GM03348 (cell line): Measurements from ENCODE around the gene MB21D2.

Source experiments
- DNase-seq: peaks from one replicate; pipeline ENCODE4 v3.0.0; 2012; ENCODE audit warnings: low spot score

The MB21D2 gene

DNA sequence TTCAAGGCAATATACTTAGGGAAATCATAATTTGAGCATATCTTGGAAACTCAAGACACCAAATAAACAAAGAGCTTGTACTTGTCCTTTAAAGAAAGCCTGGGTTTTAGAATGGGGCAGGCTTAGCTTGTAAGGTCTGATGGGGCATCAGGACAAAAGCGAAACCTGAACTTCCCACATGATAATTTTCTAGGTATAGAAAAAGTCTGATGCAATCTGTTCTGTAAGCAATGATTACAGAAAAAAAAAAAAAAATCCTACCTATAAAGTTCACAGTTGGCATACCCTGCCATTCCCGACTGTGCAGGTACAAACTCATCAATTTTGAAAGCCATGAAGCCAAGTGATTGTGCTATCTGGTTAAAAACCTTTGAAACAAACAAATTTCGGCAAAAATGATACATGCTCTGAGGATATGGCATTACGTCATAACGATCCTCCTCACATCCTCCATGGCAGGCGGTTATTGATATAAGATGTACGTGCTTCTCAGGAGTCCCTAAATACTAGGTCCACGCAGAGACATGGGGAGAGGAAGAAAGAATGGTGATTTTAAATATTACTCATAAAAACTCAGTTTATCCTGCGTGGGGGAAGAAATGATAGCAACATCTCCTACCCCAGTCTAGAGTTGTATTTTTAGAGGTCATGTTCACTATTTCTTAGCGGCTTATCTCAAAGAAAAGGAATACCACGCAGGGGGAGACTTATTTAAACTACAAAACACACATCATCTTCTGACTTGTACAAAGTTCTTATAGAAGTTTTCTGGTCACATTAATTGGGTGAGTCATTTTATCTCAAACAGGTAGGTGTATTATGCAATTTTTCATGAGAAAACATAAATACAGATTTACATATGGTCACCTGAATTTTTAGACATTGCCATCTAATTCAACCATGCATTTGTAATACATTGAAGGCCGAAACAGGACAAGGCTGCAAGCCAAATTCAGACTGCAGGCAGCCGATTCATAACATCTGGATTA lies 27.0 kb downstream of the MB21D2 start:
- no peak for DNase-seq

DNA sequence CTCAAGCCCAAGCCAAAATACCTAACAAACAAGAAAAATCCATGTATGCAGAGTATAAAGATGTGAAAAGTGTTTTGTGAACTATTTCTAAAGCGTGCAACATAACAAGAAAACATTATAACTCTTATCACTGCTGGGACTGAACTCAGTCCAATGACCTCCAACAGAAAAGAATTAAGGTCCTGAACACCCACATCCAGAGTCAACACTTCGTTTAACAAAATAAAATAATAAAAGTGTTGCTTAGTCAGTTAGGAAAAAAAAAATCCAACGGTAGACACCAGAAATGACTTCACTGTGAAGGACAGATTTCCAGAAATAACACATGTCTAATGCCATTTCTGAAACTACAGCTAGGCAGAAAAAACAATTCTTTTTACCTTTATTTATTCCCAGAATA lies 28.0 kb downstream of the MB21D2 start:
- no peak for DNase-seq

DNA sequence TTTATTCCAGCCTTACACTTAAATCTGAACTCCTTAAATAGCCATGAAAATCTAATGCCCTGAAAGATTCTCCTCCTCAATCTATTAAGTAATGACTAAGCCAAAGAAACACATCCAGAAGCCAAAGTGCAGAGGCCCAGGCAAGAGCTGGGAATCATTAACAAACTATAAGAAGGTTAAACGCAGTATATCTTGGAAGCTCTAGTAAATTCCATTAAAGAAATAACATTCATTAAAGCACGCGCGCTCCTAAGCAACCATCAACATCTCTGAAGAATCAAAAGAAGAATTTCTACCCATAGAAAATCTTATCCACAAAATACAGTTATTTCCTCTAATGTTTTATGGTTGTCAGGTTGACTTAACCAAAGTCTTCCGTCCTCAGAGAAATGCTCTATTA lies 29.5 kb downstream of the MB21D2 start:
- no peak for DNase-seq

DNA sequence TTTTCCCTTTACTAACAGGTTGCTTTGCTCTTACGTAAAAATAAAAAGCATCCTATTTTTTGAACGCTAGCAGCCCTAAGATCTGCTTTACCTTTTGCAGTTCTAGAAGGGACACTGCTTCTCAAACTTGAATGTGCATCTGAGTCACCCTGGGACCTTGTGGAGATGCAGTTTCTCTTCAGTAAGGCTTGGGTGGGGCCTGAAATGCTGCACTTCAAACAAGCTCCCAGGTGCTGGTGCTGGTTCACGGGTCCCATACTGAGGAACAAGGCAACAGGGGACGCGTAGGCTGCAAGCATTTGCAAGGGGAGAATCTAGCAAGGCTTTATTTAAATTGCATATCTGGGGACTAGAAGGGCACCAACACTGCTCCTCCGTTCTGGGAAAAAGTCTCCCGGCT lies 30.0 kb downstream of the MB21D2 start:
- DNase-seq = no peak

DNA sequence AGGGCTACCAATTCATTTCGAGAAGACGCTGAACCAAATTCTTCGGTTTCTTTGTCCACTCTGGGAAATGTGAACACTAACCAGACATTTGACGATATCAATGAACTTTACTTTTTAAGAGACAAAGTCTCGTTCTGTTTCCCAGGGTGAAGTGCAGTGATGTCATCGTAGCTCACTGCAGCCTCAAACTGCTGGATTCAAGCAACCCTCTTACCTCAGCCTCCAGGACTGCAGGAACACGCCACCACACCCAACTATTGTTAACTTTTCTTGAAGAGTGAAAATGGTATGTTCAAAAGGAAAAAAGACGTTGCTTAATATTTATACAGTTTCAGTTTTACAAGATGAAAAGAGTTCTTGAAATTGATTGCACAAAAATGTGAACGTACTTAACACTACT lies 30.6 kb downstream of the MB21D2 start:
- no peak for DNase-seq

DNA sequence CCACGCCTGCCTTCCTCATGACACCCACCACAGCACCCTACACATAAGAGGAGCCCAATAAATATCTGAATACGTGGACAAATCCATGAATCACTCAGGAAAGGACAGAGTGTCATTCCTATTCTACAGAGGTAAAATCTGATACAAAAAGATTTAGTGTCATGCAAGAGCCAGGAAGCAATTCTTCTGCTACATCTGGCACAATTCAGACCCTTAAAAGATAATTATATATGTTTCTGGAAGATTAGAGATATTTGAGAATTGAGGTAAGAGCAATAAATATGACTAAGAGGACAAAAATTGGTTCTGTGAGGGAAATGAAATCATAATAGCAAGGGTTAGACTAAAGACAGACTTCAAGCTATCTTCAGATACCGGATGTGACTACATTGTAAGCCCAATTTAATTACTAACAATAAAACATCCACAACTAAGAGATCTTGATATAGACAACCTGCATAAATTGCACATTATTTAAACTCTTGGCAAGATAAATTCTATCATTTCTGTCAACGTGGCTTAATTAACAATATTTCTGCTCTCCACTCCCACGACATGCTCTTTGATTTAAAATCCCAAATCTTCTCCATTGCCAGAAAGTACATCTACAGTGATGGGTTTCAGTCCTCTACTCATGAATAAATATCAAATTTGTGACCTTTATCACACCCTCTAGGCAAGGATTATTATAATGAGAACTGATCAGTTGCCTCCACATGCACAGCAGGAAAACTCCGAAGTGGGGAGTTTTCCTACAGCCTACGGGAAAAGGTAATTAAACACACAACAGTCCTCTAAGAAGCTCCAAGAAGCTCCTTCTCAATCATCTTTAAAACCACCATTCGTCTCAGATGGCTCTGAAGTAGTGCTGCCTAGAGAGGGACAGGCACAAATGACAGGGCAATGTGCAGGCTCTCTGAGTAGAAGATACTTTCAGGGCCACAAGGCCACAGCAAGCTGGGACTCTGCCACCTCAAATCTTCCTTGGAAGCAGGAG lies 32.6 kb downstream of the MB21D2 start:
- DNase-seq = peak; percentile 60

DNA sequence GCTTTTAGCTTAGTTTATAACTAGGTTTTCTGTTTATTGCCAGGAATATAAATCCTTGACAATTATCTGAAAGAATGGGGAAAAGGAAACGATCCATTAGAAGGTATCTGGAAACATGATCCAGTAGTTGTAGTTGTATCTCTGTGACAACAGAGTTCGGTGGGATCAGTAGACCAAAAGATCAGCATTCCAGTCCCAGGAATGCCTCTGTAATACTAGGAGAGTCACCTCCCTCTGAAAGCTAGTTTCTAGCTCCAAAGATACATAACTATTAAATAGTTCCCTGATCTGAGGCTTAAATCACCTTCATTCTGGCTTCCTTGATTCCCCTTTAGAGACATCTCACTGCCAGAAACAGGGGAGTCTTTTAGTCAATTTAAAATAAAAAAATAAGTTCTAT lies 34.1 kb downstream of the MB21D2 start:
- no peak for DNase-seq

DNA sequence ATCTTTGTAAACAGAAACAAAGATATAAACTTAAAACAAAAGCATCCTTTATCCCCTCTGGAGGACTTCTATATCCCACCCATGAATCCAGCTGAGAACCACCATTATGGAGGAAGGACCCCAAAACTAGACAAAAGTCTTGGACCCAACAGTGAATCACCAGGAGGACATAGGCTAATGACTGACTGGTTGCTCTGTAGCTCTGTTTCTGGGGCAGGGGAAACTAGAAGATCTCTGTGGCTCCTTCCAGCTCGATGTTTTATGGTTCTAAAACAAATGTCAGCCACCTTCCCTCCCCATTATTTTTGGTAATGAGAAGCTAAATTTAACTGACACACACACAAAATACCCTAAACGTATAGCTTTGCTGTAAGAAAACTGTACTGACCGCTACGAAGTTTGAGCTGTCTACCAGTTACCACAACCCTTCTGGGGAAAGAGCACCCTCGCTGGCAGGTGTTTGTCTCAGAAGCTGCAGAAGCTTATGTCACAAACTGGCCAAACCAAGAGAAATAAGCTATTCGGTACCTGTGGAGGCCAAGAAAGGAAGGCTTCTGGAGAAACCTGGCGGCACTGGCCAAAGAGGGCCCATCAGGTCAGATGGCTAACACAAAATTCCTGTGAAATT lies 36.4 kb downstream of the MB21D2 start:
- DNase-seq = no peak

DNA sequence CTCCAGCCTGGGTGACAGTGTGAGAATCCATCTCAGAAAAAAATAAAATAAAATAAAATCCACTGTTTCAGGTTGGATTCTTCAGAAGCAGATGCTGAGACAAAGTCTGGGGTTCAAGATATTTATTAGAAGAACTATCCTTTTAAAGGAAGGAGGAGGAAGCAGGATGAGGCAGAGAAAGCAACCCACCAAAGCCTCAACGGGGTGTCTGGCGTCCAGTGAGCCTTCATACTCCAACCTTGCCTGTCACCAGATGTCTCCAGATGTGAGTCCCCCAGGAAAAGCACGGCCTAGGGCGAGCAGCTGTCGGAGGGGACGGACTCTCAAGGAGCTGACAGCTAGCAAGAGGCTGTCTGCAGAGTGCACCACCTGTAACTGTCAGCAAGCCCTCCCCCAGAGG lies 37.3 kb downstream of the MB21D2 start:
- DNase-seq = no peak

DNA sequence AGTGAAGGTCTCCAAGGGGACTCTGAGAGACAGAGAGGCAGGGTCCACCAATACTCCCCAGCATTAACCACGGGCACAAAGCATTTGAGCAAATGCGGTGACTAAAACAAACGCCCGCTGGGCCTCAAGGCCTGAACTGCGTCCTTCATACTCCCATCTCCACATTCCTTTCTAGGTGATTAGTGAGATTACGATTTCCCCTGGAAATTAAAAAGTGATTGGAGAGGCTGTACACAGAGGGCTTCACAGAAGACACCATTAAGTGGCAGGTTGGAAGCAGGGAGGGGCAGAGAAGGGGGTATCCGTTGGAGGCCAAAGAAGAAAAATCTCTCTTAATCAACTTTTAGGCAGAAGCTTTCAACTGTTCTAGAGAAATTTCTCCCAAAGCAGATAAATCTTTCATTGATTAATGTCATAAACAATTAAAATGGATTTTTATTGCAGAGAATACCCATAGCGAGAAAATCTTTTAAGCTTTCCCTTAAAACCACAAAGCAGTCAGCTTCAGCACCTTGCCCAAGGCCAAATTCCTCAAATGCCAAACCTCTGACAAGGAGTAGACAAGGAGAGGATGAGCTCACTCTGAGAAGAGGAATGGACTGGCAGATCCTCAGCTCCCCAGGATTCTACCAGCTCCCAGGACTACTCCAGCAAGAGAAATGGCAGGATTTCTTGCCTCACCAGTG lies 38.2 kb downstream of the MB21D2 start:
- DNase-seq = peak; percentile 94

DNA sequence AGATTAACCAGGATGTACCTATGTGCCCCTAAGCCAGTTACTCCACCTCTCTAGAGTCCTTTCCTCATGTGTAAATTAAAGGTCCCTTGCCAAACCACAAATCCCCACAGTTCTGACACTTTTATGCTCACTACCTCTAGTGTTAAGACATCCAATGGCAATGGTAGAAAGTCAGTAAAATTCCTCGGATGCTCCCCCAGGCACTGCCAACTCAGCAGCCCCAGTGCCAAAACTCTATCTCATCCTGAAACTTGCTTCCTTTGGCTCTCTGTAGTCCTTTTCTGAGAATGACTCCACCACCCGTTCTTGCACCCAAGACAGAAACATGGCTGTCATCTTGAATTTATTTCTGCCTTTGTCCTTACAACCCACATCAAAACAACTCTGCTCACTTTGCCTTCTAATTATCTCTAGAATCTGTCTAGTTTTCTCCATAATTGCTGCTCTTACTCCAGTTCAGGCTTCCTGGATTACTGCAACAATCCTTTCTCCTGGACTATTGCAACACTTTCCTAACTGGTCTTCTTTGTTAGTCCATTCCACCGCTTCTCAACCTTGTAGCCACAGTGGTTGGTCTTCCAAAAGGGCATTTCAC lies 41.6 kb downstream of the MB21D2 start:
- peak; percentile 51 for DNase-seq

DNA sequence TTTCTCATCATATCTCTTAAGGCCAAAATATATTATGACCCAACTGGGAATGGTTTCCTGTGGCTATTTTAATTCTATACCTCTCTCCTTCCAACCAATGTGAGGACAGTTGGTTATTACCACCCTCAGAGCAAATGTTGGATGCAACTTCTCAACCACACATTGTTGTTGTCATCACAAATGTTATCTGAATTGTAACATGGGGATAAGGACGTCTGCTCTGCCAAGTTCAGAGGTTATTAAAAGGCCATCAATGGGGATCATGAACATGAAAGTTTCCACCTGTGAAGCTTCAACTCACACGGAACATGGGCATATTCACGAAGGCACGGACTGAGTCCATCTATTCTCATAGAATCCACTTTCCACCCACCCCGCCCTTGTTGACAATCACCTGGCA lies 46.8 kb downstream of the MB21D2 start:
- no peak for DNase-seq

DNA sequence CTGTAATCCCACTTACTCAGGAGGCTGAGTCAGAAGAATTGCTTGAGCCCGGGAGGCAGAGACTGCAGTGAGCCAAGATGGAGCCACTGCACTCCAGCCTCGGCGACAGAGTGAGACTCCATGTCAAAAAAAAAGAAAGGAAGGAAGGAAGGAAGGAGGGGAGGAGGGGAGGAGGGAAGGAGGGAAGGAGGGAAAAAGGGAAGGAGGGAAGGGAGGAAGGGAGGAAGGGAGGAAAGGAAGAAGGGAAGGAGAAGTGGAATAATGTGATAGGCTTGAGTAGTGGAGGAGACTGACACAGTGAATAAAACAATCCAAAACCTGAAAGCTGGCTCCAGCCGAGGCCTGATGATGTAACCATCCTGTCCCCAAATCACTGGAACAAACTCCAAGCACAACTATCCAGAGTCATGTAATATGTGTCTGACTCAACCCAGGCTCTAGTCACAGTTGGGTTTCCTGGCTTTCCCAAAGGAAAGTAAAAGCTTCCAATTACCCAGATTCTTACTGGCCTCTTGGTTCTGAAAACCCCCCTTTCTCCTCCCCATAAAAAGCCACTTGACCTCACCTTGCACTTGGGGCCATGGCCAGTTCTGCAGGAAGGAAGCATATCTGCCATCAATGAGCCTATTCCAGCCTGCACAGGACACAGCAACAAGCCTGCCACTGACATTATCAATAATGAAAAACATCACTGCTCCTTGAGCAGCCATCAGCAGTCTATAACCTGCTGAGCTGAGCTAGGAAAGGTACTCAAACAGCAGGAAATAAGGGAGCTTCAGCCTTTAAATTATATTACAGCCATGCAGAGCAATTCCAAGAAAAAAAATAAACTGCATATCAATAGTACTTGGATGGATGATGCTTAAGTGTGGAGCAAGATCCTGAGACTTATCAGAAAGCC lies 48.3 kb downstream of the MB21D2 start:
- DNase-seq = peak; percentile 63

DNA sequence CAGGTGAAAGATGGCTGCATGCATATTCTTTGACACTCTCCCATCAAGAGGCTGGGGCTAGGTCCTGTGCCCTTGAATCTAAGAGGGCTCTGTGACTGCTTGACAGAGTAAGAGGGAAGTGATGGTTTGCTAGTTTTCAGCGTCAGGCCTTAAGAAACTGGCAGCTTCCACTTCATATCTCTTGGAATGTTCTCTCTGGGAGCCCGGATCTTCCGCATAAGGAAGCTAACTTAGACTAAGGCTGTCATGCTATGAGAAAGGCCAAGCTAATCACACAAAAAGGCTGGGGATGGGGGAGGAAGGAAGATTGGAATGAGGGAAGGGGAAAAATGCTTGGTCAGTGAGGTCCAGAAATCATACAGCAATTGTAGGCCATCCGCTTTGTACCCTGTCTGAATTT lies 50.0 kb downstream of the MB21D2 start:
- DNase-seq = no peak

DNA sequence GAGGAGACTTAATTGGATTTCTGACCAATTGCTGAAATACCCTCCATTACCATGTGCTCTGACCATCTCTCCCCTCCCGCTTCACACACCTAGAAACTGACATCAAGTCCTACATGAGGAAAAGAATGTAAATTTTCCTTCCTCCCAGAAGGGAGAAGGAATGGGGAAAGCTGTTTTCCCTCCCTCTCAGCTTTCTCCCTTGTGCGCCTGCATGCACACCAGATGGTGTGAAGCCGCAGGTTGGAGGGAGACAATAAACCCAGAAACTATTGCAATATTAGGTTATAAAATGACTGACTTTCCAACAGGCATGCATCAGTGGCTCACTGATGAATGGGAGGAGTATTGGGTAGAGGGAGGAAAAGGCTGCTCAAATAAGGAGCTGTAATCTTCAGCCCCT lies 50.9 kb downstream of the MB21D2 start:
- DNase-seq = no peak

DNA sequence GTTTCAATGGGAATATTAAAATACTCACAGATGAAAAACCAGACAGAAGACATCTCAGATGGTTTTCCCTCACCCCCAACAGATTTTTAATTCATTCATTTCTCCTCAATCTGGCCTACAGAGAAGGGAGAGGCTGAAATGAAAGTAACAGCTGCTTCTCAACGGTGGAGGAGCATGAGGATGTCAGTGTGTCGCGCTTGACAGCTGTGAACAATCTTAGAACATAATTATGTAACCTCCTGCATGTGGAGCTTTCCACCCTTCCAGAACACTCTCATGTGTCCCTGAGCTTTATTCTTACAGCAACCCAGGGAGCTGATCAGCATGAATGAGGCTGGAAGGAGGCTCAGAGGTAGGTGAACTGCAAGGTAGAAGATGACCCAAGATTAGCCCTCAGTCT lies 52.7 kb downstream of the MB21D2 start:
- DNase-seq = no peak

DNA sequence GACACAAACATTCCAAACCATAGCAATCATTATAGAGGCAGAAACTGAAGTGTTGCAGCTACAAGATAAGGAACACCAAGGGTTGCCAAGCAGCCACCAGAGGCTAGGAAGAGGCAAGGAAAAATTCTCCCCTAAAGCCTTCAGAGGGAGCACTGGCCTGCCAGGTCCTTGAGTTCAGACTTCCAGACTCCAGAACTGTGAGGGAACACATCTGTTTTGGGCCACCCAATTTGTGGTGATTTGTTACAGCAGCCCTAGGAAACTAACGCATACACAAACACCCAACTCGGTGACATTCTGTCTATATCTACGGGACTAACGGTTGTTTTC lies 54.6 kb downstream of the MB21D2 start:
- DNase-seq = no peak

DNA sequence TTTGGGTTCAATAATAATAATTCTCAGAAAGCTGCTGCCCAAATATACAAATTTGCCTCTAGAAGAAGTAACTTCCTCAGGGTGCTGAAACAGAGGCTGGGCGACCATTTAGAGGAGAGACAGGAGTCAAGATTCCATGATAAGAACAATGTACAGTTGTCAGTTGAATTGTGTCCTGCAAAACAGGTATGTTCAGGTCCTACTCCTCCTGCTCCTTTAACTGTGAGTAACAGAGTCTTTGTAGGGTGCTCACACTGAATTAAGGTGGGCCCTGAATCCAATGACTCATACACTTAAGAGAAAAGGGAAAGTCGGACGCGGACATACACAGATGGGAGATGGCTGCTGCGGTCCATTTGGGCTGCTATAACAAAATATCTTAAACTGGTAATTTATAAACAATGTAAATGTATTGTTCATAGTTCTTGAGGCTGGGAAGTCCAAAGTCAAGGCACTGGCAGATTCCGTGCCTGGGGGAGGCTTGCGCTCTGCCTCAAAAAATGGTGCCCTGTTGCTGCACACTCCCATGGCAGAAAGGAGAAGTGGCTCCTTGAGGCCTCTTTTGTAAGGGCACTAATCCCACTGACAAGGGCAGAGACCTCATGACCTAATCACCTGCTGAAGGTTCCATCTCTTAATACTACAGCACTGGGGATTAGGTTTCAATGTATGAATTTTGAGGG lies 55.1 kb downstream of the MB21D2 start:
- DNase-seq = no peak

DNA sequence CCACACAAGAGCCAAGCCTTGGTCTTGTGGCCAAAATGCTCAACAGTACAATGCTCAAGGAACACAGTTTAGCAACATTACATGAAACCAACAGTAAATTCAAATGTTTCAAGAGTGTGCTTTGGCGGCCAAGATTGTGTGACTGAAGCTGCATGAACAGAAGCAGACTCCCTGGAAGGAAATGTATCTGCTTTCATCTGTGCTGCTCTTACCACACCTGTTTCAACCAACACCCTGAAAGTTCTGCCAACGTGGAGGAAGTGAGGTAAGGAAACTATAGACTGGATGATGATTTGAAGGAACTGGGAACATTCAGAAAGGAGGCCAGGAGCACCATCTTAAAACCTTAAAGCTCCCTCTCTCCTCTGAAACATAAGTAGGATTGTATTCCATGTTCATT lies 55.7 kb downstream of the MB21D2 start:
- no peak for DNase-seq

DNA sequence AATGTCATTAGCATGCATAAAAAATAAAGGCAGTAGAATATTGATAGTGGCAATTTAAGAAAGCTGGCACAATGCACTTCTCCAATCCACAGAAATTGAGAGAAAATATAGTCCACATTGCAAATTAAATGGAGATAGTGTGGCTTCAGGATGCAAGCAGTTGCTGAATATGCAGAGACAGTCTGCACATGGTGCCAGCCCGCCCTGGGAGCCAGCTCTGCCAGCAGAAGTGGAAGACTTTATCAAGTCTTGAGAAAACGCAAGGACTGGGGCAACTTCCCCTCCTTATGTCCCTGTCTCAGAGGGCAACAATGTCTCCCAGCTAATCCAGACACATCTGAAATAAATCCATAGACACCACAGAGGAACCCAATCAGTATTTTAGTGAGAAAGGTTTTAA lies 57.2 kb downstream of the MB21D2 start:
- DNase-seq = no peak
